ENCODE data around the gene NCAM1.

The NCAM1 gene

GRCh38 chr11:113134626-113135025 lies 173.4 kb downstream of the NCAM1 start:
- no peak for DNase-seq

DNA sequence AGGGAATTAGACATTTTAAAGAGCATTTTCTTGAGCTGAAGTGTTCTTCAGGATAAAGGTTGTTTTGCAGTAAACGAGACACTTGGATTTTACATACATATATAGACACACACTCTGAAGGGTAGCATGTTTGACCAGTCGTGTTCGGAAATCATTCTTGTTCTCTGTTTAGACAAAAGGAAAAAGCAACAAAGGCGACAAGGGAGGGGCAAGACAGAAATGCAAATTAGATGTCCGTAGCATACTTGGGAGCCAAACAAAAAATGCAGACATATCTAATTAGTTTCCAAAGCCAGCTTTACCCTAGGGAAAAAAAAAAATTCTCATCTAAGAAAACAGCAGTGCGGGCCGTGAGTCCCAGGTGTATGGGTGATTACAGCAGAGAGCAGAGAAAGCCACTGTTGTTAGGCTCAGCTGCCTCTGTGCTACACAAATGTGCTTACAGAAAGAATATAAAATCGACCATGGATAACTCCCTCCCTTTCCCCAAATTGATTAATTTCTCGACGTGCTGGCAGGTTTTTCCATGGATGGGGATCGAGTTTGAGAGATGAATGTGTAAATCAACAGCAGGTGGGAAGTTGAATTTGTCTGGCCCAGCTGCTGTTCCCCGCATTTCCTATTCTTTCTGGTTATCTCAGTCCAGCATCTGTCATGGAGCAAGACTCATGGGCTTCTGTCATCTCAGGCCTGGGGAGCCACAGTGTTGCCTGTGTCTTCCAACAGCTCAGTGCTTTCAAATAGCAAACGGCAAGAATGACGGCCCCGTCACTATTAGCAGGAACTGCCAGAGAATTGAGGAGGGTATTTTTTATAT lies 176.7 kb downstream of the NCAM1 start:
- no peak for DNase-seq

- no peak for DNase-seq
These were observed 177.5 kb downstream of the NCAM1 start for GRCh38 chr11:113138731-113139130.

- DNase-seq = no peak
These were observed 179.8 kb downstream of the NCAM1 start for GRCh38 chr11:113141010-113141409.

GRCh38 chr11:113142508-113142907 lies 181.3 kb downstream of the NCAM1 start:
- no peak for DNase-seq

- no peak for DNase-seq
These were observed 186.0 kb downstream of the NCAM1 start for GRCh38 chr11:113147249-113147648.

DNA sequence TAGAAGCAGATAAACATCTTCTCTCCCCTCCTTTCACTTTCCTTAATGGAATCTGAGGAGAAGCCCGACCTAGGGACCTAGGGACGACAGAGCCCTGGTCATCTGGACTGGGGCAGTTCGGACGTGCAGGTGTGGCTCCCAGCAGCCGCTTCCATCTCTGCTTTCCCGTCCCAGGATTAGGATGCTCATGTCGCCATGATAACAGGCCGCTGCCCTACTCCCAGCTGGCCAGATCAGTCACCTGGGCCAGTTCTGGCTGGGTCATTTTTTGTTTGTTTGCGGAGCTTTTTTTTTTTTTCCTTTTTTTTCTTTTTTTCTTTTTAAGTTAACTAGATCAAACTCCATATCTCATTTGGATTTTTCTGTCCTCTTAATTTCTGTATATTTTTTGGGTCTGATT lies 186.9 kb downstream of the NCAM1 start:
- no peak for DNase-seq

- DNase-seq = no peak
These were observed 187.4 kb downstream of the NCAM1 start for GRCh38 chr11:113148652-113149051.

DNA sequence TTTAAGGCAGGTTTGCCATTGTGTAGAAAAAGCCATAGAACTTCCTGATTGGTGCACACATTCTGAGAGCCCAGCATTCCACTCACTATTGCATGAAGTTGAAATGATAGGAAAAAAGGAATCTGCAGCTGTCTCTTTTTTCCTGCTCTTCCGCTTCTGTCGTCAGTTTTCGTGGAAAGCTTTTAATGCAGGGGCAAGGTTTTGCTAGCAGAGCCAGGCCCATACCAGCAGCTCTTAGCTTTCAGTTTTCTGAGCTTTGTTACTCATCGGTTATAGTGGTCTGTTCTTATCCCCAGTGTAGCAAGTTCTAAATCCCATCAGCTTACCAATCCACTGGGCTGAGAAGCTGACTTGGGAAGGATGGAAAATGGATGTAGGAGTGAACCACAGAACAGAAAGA lies 190.3 kb downstream of the NCAM1 start:
- DNase-seq = no peak

DNA sequence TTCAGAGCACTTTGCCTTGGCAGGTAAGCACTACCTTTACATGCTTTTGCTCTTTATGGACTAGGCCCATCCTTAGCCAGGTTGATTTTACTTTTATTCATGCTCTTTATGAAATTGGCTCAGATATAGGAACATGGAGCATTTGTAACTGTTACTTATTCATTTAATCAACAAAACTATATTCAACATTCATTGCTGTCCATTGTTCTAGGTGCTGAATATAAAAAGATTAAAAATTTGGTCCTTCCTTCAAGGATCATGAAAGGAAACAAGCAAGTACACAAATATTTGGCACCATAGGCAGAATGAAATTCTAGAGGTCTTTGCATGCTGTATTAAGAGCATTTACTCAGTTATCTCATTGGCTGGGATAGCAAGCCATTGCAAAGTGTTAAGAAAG lies 191.3 kb downstream of the NCAM1 start:
- no peak for DNase-seq

- no peak for DNase-seq
These were observed 192.6 kb downstream of the NCAM1 start for GRCh38 chr11:113153847-113154246.

DNA sequence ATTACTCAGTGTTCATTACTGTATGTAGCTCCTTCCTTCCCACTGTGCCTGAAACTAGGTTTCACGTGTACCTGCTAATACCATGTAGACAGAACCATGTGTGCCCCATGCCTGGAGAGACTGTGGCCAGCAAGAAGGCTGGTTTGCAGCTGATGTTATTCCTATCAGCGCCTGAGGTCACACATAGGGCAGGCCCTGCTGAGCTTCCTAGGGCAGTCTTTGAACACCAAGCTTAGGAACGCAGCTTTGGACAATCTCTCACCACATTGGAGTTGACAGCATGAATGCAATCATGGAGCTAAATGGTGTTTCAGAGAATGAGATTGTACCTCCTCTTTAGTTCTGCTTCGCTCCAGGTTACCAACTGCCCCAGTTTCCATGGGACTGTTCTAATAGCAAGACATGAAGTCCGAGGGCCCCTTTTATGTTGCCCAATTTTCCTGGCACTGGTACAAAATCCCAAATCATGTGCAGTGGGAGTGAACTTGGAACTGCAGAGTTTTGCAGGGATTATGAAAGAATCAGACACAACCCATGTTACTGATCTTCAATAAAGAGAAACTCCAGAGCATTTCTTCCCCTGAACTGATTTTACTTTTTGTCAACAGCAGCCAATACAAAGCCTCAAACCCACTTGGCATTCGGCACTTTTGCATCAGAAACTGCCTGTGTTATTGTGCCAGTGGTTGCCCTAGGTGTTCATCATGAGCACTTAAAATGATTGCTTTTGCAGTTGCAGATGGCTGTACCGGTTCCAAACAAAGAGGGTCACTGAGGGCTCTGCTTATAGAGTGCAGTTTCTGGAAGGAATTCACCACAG lies 199.0 kb downstream of the NCAM1 start:
- no peak for DNase-seq

GRCh38 chr11:113160808-113161124 lies 199.5 kb downstream of the NCAM1 start:
- DNase-seq = no peak

GRCh38 chr11:113161711-113162591 lies 200.7 kb downstream of the NCAM1 start:
- no peak for DNase-seq

DNA sequence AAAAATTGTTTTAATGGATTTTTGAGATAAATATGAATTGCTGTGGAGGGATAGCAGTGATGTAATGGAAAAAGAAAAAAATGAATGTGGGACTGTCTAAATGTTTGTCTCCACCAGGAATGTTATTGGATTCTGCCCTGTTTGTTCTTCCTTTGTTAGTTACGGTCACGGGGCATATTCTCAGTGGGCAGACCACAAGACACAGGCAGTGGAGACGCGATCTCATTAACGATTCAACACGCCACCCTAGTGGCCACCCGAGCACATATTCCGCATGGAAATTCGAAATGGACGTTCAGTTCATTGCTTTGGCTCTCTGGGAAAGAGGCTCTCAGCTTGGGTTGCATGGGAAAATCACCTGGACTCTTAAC lies 201.4 kb downstream of the NCAM1 start:
- DNase-seq = no peak

- DNase-seq = no peak
These were observed 202.2 kb downstream of the NCAM1 start for GRCh38 chr11:113163291-113164030.

DNA sequence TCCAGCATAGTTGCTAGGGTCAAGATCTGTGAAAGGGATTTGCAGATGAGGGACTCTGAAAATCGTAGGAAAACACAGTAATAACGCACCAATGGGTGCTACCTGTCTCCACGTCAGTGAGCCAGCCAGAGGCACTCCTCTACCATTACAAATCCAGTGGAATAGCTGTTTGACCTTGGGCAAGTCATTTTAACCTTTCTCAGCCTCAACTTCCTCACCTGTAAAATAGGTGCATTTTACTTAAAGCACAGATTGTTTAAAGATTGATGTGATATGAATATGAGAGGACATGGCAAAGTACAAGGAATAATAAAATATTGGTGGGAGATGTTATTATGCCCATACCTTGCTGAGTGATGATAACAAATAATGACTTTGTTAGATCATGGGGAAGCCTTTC lies 205.1 kb downstream of the NCAM1 start:
- no peak for DNase-seq

- DNase-seq = no peak
These were observed 206.4 kb downstream of the NCAM1 start for GRCh38 chr11:113167599-113167998.

DNA sequence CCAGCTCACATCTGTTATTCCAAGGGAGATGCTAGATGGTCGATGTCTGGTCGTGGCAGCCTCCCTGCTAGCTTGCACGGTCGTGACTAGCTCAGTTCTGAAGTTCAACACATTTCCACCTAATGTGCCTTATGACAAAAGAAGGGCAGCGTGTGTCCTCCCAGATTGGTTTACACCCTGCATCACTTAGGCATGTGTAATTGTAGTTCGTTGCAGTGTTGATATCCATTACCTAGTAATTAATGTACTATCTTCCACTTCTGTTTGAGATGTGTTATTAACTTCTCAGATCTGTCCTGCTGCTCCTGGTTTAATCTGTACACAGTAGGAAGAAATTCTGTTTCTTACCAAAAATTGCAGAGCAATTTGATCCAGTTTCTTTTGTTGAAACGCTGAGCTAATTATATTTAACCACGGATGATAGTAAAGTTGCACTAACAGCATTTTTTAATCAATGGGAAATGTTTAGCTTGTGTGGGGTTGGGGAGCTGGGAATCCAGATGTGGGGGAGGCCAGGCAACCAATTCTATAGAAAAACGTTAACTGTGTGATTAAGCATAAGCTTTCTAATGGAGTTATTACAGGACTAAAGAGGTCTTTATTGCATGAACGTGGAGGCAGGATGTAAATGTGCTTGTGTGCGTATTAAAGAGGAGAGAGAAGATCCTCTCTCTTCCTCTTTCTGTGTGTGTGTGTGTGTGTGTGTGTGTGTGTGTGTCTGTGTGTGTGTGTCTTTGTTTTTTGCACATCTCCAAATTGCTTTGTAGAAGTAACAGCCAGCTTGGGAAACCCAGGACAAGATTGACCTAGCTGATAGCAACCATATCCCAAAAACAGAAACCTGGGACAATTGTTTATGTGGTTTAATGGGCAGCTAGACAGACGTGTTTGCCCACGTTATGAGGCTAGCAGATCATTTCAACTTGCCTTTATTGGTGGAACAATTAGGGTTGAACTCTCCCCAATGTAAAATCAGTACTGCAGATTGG lies 207.4 kb downstream of the NCAM1 start:
- no peak for DNase-seq

DNA sequence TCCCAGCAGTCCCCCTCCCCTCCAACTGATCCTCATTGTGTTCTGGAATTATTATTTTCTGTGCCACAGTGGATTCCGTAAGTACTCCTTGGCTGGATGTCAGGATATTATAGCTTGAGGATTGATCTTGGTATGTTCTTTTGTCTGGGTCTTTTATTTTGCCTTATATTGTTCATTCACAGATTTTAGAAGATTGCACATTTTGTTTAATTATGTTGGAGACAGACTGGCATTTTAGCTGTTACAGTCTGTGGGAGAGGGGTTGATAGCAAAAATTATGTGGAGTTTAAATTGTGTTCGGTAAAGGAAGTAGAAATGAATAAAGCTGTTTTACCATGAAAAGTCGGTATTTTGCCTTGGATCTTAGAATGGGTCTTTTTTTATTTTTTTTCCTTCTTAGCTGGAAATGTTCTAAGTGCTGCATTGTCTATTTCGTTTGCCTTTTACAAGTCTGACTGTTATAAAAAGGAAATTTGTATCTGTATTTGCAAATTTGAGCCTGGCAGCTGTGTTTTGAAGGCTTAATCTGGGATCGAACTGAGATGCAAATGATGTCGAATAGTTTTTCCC lies 211.2 kb downstream of the NCAM1 start:
- no peak for DNase-seq

DNA sequence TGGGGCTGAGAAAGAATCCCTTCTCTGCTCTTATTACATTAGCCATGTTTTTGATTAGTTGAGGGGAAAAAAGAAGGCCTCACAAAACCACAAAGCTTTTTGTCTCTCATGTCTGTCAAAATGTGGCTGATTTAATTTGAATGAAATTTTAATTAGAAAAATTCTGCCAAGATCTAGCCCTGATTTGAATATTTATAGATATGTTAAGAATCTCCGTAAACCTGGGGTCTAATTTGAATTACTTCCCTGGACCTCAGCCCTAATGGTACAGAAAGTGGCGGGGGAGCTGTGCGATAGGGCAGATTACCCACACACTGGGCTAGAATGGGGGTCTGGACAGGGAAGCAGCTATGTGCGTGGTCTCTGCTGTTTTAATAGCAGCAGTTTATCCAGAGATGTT lies 211.9 kb downstream of the NCAM1 start:
- DNase-seq = no peak

All from CD4-positive, alpha-beta T cell treated with Interleukin-1 beta for 1 hour (primary cell).